ENCODE data around the gene LURAP1L. TPM values are rescaled to one million over a fixed set of nuclear protein-coding genes. Genes with fewer than 3 reads are reported as not detected.

Gene LURAP1L
- total RNA-seq, 1 experiment from 2014 or later: 59.2 TPM

- intact Hi-C loops (cut with micrococcal nuclease): no loop called here
- CTCF ChIA-PET: interaction anchor here (0.7 to 2.8 kb wide), 7 partner anchors 9 to 99 kb away, joined by 3 to 19 read pairs (median 8); partner anchors contain the start of gene LURAP1L
- Mint-ChIP-seq H3K4me1 (ENCODE audit: insufficient read depth, unreplicated experiment) (peaks cover 43% of the 10 kb centered on the region), H3K27me3 (ENCODE audit: insufficient read depth, unreplicated experiment) (no peaks in the 10 kb centered on the region), H3K36me3 (ENCODE audit: insufficient read depth, unreplicated experiment) (peaks cover 10% of the 10 kb centered on the region), H3K27ac (ENCODE audit: low read depth, unreplicated experiment) (peak overlapping the region; percentile 97), H3K9me3 (ENCODE audit: unreplicated experiment) (no peaks in the 10 kb centered on the region), H3K4me3 (ENCODE audit: unreplicated experiment) (no peak overlapping the region)
- peak; percentile 11 for DNase-seq (ENCODE audit: unreplicated experiment)
- TF ChIP-seq CTCF (IDR thresholded peaks at IDR 0.05; ENCODE audit: unreplicated experiment): no peak
- POLR2A ChIA-PET: interaction anchor here (0.9 to 7.3 kb wide), 9 partner anchors 9 to 58 kb away, joined by 3 to 242 read pairs (median 4); partner anchors contain the start of gene LURAP1L
- no TSS peak for BruUV-seq (replicated peaks)
Measured at GRCh38 chr9:12818431-12819000, 43.7 kb downstream of the LURAP1L start.

- H3K27ac Mint-ChIP-seq (ENCODE audit: low read depth, unreplicated experiment): peak overlapping the region; percentile 97
- intact Hi-C loops (cut with micrococcal nuclease): no loop called here
- H3K9me3 Mint-ChIP-seq (ENCODE audit: unreplicated experiment): no peaks in the 10 kb centered on the region
- CTCF ChIA-PET: interaction anchor here (0.6 to 2.8 kb wide), 8 partner anchors 8 to 97 kb away, joined by 3 to 19 read pairs (median 4); partner anchors contain the start of gene LURAP1L
- peak; percentile 43 for DNase-seq (ENCODE audit: unreplicated experiment)
- no peaks in the 10 kb centered on the region for H3K27me3 Mint-ChIP-seq (ENCODE audit: insufficient read depth, unreplicated experiment)
- POLR2A ChIA-PET: interaction anchor here (0.9 to 7.3 kb wide), 3 partner anchors 9 to 45 kb away, joined by 3 to 242 read pairs (median 4); partner anchors contain the start of gene LURAP1L
- peak; percentile 32 for TF ChIP-seq CTCF (IDR thresholded peaks at IDR 0.05; ENCODE audit: unreplicated experiment)
- H3K4me1 Mint-ChIP-seq (ENCODE audit: insufficient read depth, unreplicated experiment): peaks cover 36% of the 10 kb centered on the region
- H3K36me3 Mint-ChIP-seq (ENCODE audit: insufficient read depth, unreplicated experiment): peaks cover 10% of the 10 kb centered on the region
- no TSS peak for BruUV-seq (replicated peaks)
- no peak overlapping the region for H3K4me3 Mint-ChIP-seq (ENCODE audit: unreplicated experiment)
Measured at GRCh38 chr9:12819436-12820185, 44.8 kb downstream of the LURAP1L start.

GRCh38 chr9:12822111-12822510, 47.3 kb downstream of the LURAP1L start:
- H3K4me3 Mint-ChIP-seq (ENCODE audit: unreplicated experiment): no peak overlapping the region
- H3K27ac Mint-ChIP-seq (ENCODE audit: low read depth, unreplicated experiment): no peak overlapping the region
- peaks cover 10% of the 10 kb centered on the region for H3K36me3 Mint-ChIP-seq (ENCODE audit: insufficient read depth, unreplicated experiment)
- ChIA-PET CTCF (interaction anchor here (0.6 to 1.2 kb wide), 4 partner anchors 12 to 193 kb away, joined by 3 read pairs; no protein-coding TSS in a partner anchor), POLR2A (no interaction called here)
- no peak for DNase-seq (ENCODE audit: unreplicated experiment)
- H3K9me3 Mint-ChIP-seq (ENCODE audit: unreplicated experiment): no peaks in the 10 kb centered on the region
- no peaks in the 10 kb centered on the region for H3K27me3 Mint-ChIP-seq (ENCODE audit: insufficient read depth, unreplicated experiment)
- no TSS peak for BruUV-seq (replicated peaks)
- H3K4me1 Mint-ChIP-seq (ENCODE audit: insufficient read depth, unreplicated experiment): peaks cover 16% of the 10 kb centered on the region
- no peak for TF ChIP-seq CTCF (IDR thresholded peaks at IDR 0.05; ENCODE audit: unreplicated experiment)
- intact Hi-C loops (cut with micrococcal nuclease): no loop called here

GRCh38 chr9:12826924-12827565, 52.2 kb downstream of the LURAP1L start:
- H3K36me3 Mint-ChIP-seq (ENCODE audit: insufficient read depth, unreplicated experiment): peaks cover 4% of the 10 kb centered on the region
- H3K4me1 Mint-ChIP-seq (ENCODE audit: insufficient read depth, unreplicated experiment): no peaks in the 10 kb centered on the region
- no peaks in the 10 kb centered on the region for H3K27me3 Mint-ChIP-seq (ENCODE audit: insufficient read depth, unreplicated experiment)
- H3K4me3 Mint-ChIP-seq (ENCODE audit: unreplicated experiment): no peak overlapping the region
- no TSS peak for BruUV-seq (replicated peaks)
- no peak for DNase-seq (ENCODE audit: unreplicated experiment)
- no peaks in the 10 kb centered on the region for H3K9me3 Mint-ChIP-seq (ENCODE audit: unreplicated experiment)
- intact Hi-C loops (cut with micrococcal nuclease): no loop called here
- CTCF ChIA-PET: interaction anchor here (0.5 to 3.1 kb wide), 3 partner anchors 9 to 207 kb away, joined by 3 to 12 read pairs (median 4); no protein-coding TSS in a partner anchor
- H3K27ac Mint-ChIP-seq (ENCODE audit: low read depth, unreplicated experiment): no peak overlapping the region
- POLR2A ChIA-PET: no interaction called here
- no peak for TF ChIP-seq CTCF (IDR thresholded peaks at IDR 0.05; ENCODE audit: unreplicated experiment)
